H1 (cell line): ENCODE results near the gene USPL1. TPM values are rescaled to one million over a fixed set of nuclear protein-coding genes. Genes with fewer than 3 reads are reported as not detected.

ENCODE experiments used
- FOSL1 ChIP-seq: IDR thresholded peaks from 2 replicates; pipeline ENCODE4 v1.6.1; 2011; ENCODE audit warnings: mild to moderate bottlenecking, low read depth, low read length, moderate library complexity; ENCODE audit not compliant: insufficient read depth
- KDM4A ChIP-seq: IDR thresholded peaks from one replicate; pipeline ENCODE4 v1.7.1; 2012; ENCODE audit warnings: low read depth, mild to moderate bottlenecking, moderate library complexity, low read length, inconsistent platforms; ENCODE audit not compliant: severe bottlenecking
- RFX5 ChIP-seq: IDR thresholded peaks from 2 replicates; pipeline ENCODE4 v1.6.1; 2011; ENCODE audit warnings: low read depth, low read length, improper control_type of control experiment, borderline replicate concordance
- polyA plus RNA-seq, 7 experiments: library from polyadenylated mRNA; depleted of rRNA in 3 of 7; stranded (reverse) in 5 of 7; unstranded in 2 of 7; fragments of >200 nt in 5 of 7; fragments of 200-250 nt in 2 of 7; gene quantifications; 1 replicate in 5 of 7; 2 replicates in 1 of 7; 4 replicates in 1 of 7; pipeline versions ENCODE4 v1.2.1 to v1.2.3, GENCODE V29; 2011 to 2013; ENCODE audit warnings: missing spikeins in 2 of 7, mixed read lengths in 2 of 7
- total RNA-seq: library from RNA; stranded (reverse); fragmentation: NEBNext Ultra II Directional; extraction: Animal tissue kit (Norgen Biotek cat#: 25700); gene quantifications from 2 replicates; pipeline ENCODE4 v1.2.1, GENCODE V29; 2021

The USPL1 gene
- total and polyA plus RNA-seq, 2 of the 8 experiments (the other 6 are each of a cell fraction or from before 2014, with no cell fraction given) = 6.3 to 17.1 TPM

GRCh38 chr13:30584051-30584731 is 33.5 kb upstream of the USPL1 start (continued):
- TF ChIP-seq FOSL1 = no peak
- TF ChIP-seq RFX5 = no peak
- no peak for TF ChIP-seq KDM4A
